Measurements from ENCODE around the gene HNRNPA3.
A peak's percentile ranks its signal among the peaks of the same experiment; 100 is the strongest.

- TF ChIP-seq CTCF (IDR thresholded peaks at IDR 0.05; ENCODE audit: low read depth, low read length) (peak; percentile 52), MAX (IDR thresholded peaks at IDR 0.05; ENCODE audit: low read depth, low read length) (no peak), POLR2A (IDR thresholded peaks at IDR 0.05; ENCODE audit: extremely low read depth, insufficient read length) (no peak)
These were observed 42.0 kb downstream of the HNRNPA3 start for GRCh38 chr2:177254433-177255226.

All from NB4 (cell line).